Omental fat pad (tissue), 4 donors: ENCODE data around the gene CCNO. TPM values are rescaled to one million over a fixed set of nuclear protein-coding genes. Genes with fewer than 3 reads are reported as not detected.

Experiments
- ATAC-seq: fragments of 150-250 bp; one replicate; pipeline ENCODE4 v1.9.1; 2016; ENCODE audit warnings: mild to moderate bottlenecking, moderate library complexity; ENCODE audit not compliant: low FRiP score
- DNase-seq: peaks from one replicate; pipeline ENCODE4 v3.0.0-alpha.2; 2019; ENCODE audit warnings: low spot score
- total RNA-seq, 4 donors: library from RNA; depleted of rRNA; stranded (reverse); fragments of >200 nt; gene quantifications; one replicate each; pipeline ENCODE4 v1.1.0, GENCODE V29; 2016
- TF ChIP-seq, protein P1 (sequence below), 3 donors: fragments of 450-650 bp; IDR thresholded peaks; one replicate each; pipeline ENCODE4 v1.5.1; 2016 to 2017; ENCODE audit warnings: antibody characterized with exemption in 3 of 3, mild to moderate bottlenecking in 3 of 3, moderate library complexity in 2 of 3

The CCNO gene
- total RNA-seq, 4 donors from 2014 or later, result not detected

DNA sequence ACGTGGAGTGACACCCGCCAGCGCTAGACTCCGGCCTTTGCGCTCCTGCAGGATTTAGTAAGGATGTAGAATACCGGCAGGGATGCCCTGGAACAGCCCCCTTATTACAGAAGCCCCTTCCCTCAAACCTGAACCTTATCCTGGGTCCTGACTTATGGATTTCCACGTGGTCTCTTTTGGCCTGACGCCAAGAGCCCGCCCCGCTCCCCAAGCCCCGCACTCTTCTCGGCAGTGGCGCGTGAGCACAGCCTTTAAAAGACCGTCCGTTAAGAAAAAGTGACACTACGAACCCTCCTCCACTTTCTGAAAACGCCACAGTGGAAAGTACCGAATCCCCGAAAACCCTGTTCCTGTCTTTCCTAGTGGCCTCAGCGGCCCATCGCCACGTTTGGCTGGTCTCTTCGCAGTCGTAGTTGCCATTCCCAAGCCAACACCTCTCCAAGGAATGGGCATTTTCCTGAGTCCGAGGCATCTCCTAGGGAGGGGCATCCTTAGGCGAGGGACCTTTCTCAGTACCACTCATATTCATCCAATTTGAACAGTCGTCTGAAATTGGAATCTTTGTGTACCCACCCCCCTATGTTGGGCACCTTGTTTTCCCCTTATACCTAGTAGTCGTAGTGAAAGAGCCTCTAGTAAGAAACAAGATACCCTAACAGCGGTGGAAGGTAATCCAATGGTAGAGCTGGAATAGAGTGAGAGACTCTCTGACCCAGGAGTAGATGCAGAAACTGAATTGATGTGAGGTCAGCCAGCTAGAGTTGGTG is 5.6 kb downstream of the CCNO start:
- TF ChIP-seq, protein P1, sequence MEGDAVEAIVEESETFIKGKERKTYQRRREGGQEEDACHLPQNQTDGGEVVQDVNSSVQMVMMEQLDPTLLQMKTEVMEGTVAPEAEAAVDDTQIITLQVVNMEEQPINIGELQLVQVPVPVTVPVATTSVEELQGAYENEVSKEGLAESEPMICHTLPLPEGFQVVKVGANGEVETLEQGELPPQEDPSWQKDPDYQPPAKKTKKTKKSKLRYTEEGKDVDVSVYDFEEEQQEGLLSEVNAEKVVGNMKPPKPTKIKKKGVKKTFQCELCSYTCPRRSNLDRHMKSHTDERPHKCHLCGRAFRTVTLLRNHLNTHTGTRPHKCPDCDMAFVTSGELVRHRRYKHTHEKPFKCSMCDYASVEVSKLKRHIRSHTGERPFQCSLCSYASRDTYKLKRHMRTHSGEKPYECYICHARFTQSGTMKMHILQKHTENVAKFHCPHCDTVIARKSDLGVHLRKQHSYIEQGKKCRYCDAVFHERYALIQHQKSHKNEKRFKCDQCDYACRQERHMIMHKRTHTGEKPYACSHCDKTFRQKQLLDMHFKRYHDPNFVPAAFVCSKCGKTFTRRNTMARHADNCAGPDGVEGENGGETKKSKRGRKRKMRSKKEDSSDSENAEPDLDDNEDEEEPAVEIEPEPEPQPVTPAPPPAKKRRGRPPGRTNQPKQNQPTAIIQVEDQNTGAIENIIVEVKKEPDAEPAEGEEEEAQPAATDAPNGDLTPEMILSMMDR (IDR thresholded peaks at IDR 0.05), result no peak
- no peak for ATAC-seq
- DNase-seq, result no peak

DNA sequence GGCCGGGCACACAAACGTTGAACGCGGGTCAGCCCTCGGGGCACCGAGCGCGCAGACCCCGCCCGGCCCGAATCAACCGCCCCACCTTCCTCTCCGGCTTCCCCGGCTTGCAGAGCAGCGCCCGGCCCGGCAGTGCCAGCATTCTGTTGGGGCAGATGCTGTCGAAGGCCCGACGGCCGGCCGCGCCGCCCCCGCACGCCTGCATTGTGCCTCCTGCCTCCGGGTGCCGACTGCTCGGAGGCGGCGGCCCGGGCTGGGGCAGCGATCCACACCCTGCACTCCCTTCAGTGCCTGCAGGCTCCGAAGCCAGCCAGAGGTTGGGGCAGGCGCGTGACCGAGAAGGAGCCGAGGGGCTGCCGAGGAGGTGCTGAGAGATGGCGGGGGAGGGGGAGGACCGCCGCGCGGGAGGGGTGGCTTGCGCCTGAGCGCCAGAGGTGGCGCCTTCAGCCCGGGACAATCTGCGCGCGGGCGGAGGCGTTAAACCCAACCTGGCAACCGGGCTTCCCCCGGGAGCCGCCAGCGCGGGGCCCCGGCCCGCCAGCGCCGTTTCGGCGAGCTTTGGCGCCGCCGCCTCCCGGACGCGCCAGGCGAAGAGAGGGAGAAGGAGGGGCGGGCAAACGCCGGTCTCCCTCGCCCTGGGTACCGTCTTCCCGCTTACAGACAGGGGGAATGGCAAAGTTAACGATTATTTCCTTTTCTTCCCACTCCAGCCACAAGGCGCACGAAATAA is 6.3 kb downstream of the CCNO start, which contains the start of gene MCIDAS:
TSS of gene MCIDAS (minus strand) at position 382 of the 730 bp plus-strand sequence. CDS start at position 205, 177 bp downstream.
- ATAC-seq, result peak; percentile 31
- DNase-seq, result no peak
- TF ChIP-seq, protein P1 (IDR thresholded peaks at IDR 0.05), result no peak

DNA sequence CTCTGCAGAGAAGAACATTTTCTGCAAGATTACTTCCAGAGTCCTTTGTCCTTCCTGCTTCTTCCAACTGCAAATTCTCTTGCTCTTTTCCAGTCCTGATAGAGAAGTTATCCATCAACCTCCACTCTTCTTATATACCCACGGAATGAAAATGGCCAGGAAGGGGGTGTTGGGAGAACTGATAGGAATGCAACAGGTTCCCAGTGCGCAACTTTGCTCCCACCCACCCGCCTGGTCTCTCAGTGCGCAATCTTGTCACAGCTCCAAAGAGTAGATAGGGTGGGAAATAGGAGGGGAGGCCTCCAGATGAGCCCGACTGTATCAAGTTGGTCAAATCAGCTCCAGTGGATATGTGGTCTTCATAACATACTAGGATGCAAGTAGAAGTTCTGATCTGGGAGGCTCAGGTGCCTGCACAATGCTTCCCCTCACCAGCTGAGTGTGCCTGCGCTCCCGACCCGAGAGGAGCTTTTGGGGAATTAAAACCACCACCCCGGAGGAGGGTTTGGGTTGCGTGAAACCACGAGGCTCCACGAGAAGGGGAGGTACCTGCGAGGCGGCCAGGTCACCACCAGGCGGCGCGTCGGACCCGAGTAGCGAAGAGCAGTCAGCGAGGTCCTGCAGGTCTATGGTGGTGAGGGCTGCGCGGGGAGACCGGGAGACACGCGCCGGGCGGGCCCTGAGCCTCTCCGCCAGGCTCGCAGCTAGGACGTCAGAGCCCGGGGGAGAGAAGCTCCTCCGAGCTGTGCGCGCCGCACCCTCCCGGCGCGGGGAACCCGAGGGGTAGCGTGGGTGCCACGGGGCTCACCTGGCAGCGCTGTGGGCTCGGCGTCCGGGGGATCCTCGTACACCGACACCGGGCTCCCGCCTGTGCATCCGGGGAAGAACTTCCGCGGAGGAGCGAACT is 7.1 kb downstream of the CCNO start:
- TF ChIP-seq, protein P1 (IDR thresholded peaks at IDR 0.05), result no peak
- ATAC-seq (peak; percentile 86), DNase-seq (no peak)

DNA sequence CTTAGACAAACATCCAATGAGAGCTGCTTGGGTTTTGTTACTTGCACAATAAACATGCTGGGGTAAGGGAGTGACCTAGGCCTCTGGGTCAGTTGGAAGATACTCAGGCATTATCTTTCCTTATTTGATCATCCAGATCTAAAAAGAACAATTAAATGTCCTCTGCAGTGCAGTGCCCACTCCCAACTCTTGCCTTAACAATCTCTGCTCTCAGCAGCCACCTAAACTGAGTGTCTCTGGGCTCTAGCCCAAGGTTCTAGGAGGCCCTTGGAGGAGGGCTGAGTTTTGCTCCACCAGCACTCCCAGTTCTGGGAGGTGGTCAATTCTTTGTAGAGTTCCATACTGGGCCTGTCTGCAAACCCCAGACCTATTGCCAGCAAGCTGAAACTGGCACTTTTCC is 8.1 kb downstream of the CCNO start:
- no peak for ATAC-seq
- no peak for DNase-seq
- TF ChIP-seq, protein P1 (IDR thresholded peaks at IDR 0.05), result no peak

GRCh38 chr5:55223812-55224240 is 9.6 kb downstream of the CCNO start:
- TF ChIP-seq, protein P1 (IDR thresholded peaks at IDR 0.05), result no peak
- ATAC-seq (no peak), DNase-seq (no peak)

DNA sequence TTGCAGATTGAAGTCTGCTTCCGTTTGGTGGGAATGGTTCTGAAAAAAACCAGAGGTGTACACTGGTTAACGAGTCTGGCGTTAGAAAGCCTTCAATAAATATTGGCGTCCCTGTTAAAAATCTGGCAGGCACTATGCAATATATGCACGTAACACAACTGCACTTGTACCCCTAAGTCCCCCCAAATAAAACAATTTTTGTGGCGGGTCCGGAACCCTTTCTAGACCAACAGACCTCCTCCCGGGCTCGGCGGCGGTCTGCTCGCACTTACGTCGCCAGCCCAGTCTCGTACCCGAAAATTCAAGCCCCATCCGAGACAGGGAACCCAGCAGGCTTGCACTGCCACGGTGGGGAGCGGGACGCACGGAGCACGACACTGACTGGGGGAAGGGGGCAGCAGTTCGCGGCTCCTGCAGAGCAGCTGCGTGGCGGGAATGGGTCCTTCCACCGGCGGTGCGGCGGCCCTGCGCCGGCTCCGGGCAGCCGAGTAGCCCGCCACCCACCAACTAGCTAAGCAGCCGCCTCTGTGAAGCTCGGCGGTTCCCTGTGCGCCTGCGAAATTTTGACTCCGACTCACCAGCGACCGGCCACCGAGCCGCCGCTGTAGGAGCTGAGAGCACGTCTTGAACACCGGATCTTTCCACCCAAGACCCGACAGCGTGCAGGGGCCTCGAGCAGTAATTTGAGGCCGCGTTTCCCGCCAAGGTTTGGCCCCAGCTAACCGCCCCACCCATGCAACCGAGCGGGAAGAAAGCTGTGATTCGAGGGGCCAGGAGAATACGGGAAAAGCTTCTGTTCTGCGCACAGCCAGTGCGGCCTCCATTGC is 10.2 kb downstream of the CCNO start:
- DNase-seq (no peak), ATAC-seq (no peak)
- TF ChIP-seq, protein P1 (IDR thresholded peaks at IDR 0.05), result no peak
